Stimulated activated CD4-positive, alpha-beta T cell treated with anti-CD3 and anti-CD28 coated beads, Interleukin-4, amount 100 ng/mL, for 4 hours (primary cell): ENCODE data around the gene CHD3.

Source experiments
- DNase-seq, 2 experiments: peaks; one replicate each; pipeline ENCODE4 v3.0.0-alpha.2; 2020

Gene CHD3

DNA sequence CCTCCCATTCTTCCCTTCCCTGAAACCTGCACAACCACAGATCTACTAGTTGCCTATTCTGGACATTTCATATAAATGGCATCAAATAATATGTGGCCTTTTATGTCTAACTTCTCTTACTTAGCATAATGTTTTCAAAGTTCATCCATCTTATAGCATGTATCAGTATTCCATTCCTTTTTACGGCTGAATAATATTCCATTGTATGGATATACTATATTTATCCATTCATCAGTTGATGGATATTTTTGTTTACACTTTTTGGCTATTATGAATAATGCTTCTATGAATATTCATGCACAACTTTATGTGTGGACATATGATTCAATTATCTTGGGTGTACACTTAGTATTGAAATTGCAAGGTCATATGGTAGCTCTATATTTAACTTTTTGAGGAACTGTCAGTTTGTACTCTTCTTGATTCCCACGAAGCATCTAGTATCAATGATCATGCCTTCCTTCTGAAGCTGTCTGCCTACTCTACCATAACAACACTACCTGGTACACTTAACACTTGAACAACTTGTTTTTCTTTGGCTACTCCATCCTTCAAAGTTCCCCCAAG, 12.7 kb upstream of the CHD3 start:
- no peak for DNase-seq

GRCh38 chr17:7878234-7878633, 10.4 kb upstream of the CHD3 start:
- DNase-seq = no peak

- DNase-seq = no peak
These were observed 8.3 kb upstream of the CHD3 start for GRCh38 chr17:7880076-7880868.

DNA sequence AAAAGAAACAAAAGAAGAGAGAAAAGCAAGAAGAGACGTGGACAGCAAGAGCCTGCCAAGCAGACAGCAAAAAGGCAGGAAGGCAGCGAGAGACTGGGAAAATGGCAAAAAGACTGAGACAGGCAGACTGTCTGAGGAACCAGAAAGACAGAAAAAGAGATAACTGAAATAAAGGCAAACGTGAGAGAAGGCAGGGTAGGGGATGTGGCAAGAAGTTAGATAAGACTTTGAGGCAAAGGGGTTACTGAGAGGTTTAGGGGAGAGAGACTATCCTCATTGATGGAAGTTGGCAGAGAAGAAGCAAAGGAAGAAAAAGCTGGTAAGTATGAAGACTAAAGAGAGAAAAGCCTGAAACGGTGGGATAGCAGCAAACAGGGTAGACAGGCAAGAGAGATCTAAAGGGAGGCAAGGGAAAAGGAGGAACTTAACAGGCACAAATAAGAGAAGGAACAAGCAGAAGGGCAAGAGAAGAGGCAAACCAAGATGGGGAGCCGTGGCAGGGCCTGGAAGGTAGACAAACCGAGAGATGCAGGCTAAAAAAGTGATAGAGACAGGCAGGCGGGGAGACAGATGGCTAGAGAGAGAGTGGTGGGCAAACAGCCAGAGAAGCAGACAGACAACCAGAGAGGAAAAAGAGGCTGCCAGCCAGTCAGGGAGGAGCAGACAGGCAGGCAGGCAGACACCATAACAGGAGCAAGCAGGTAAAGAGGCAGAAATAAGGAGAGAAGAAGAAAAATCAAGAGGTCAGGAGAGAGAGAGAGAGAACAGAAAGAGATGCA, 7.1 kb upstream of the CHD3 start:
- DNase-seq = no peak

GRCh38 chr17:7882068-7882467, 6.5 kb upstream of the CHD3 start:
- no peak for DNase-seq

DNA sequence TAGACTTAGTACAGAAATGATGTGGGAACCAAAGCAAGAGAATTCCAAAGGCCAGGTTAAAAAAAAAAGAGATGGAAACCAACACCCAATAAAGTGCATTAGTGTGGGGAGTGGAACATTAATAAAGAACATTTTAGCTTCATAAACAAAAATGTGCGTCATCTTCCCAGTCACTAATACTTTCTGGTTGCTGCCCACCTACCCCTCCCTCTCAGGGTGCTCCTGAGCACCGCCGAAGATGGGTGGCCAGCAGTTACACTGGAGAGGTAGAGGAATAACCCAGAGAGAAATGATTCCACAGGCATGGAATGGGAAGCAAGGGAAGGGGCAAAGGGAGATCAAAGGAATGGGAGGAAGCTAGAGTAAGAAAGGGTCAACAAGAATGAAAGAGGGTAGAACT, 6.0 kb upstream of the CHD3 start:
- DNase-seq = no peak

DNA sequence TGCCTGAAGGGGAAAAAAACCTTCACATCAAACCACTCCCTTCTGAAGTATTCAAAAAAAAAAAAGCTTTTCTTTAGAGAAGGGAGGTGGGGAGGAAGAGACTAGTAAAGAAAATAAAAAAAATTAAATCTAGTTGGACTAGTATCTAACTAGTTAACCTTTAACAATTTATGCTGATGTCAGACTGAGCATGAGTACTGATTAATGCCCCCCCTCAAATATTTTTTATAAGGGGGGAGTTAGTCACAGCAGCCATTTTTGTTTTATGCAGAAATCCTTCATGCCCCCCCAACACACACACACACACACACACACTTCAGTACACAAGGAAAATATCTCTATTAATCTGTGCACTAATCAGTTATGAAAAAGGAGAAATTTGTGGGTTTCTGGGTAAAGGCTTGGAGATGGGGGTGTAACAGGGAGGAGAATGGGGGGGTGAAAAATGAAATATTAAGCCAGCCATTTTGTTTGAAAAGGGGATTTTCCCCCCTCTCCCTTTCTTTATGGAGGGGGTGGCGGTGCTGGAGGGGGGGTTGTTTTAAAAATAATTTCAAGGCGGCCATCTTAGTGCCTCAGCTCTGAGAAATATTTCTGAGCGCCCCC, 4.7 kb upstream of the CHD3 start:
- DNase-seq = peak; percentile 14 to 41

DNA sequence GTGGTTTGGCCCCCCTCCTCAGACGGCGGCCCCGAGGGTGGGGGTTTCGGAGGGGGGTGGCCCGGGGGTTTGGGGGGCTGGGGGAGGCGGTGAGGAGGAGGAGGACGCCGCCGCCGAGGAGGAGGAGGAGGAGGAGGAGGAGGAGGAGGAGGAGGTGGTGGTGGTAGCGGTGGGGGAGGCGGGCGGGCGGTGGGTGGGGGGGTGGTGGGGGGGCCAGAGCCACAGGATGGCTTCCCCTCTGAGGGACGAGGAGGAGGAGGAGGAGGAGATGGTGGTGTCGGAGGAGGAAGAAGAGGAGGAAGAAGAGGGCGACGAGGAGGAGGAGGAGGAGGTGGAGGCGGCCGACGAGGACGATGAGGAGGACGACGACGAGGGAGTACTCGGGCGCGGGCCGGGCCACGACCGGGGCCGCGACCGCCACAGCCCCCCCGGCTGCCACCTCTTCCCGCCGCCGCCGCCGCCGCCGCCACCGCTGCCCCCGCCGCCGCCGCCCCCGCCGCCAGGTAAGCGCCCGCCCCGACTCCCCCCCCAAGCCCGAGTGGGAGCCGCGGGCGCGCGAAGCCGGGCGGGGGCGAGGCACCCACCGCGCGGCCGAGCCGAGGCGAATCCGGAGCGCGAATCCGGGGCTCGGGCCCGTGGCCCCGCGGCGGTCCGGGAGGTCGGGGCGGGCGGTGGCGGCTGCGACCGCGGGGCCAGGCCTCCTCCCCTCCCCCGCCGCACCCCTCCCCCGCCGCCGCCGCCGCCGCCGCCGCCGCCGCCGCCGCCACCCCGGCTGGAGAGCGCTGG, 3.8 kb upstream of the CHD3 start:
- peak; percentile 49 to 66 for DNase-seq

DNA sequence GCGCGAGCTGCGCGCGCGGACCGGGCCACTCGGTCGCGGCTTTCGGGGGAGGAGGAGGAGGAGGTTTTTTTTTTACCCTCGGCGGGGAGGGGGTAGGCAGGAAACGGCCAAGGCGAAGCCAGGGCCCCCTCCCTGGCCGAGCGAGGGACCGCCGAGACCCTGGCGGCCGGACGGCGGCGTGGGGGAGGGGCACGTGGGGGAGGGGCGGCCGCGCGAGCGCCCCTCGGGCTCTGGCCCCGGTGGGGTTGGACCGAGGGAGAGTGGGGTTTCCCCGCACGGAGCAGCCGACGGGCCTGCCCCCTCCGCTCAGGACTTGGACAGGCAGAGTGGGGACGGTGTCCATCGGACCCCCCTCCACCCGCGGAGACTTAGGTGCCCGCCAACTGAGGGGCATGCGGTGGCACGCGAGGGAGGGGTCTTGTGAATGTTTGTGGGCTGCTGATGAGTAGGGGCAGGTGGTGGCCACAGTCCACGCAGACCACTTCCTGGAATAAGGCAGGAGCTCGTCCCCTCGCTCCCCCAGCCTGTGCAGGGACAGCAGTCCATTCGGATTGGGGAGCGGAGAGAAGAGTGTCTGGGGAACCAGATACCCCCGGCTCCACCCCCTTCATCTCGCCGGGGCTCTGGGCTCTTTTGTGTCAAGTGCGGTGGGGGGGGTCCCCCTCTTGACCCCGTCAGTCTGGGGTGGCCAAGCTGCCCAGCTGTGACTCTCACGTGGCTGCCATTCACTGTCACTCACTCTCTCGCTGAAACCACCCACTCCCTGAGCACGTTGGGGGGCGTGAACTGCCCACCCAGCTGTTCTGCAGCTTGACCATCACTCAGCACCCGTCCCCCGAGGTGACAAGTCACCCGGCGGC, 3.0 kb upstream of the CHD3 start:
- DNase-seq = peak; percentile 26 to 53

DNA sequence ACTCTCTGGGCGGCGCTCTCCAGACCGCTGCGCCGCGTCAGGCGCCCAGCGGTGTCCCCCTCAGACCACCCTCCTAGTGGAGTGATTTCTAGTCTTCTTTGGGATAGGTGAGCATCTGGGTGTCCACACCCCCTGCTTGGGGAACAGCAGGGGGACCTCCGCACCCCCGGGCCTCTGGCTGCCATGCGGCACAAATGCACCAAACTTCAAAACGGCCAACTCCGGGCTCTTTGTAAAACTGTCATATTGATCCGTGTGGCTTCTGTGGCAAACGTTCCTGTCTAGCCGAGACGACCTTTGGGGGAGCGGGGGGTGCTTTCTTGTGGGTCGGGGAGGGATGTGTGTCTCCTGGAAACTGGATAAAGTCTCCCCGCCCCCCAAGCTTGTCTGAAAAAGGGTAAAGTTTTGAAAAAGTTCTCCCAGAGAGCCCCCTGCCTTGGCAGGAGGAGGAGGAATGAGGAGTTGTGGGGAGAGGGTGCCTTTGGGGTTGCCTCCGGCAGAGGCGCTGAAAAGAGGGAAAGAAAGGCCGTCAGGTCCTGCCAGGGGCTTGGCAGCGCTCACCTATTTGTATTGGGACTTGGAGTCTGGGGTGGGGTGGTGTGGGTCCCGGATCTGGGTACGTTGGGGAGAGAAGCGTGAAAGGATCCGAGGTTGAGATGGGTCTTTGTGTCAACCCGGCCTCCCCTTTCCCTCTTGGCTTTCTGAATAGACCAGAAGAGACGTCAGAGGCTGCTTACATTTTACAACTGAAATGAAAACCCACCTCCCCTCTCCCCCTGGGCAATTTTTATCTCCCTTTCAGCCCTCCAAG, 2.2 kb upstream of the CHD3 start:
- DNase-seq = peak; percentile 37 to 45

DNA sequence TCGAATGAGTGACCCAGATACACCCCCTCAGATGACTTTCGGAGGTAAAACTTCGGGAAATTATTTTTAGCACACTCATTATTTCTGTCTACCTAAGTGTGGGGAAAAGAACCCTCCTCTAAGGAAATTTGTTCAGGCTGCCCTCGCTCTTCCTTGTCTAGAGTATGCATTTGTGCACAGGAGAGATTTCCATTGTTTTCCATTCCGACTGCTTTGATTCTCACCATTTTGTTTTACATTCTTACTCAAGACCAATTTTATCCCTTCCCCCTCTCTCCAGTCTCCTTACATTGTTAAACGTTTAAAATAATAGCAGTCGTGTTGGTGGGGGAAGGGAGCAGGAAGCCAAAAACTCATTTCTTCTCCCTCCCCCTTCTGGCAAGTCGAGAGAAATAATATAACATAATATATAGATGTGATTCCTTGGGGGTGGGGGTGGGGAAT, 1.5 kb upstream of the CHD3 start:
- DNase-seq = no peak

- peak; percentile 78 to 94 for DNase-seq
These were observed 956 bp upstream of the CHD3 start for GRCh38 chr17:7887482-7888183.

- DNase-seq = peak in 1 of 2 experiments; percentile 16
These were observed 772 bp downstream of the CHD3 start for GRCh38 chr17:7889166-7889955.

DNA sequence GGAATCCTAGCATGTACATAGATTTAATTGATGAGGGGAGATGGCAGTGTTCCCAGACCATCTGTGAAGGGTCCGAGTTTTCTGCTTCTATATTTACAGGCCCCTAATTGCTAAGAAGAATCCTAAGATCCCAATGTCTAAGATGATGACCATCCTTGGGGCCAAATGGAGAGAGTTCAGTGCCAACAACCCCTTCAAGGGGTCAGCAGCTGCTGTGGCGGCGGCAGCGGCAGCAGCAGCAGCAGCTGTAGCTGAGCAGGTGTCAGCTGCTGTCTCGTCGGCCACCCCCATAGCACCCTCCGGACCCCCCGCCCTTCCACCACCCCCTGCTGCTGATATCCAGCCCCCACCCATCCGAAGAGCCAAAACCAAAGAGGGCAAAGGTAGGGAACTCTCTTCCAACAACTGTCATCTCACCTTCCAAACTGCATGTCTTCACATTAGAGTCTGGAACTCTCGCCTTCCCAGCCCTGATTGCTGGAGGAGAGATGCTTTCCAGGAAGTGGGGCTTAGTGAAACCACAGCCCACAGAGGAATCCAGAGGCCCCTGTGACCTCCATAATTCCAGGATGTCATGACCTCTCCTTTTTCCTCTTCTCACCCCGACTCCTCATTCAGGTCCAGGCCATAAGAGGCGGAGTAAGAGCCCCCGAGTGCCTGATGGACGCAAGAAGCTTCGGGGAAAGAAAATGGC, 4.7 kb downstream of the CHD3 start:
- DNase-seq = no peak

DNA sequence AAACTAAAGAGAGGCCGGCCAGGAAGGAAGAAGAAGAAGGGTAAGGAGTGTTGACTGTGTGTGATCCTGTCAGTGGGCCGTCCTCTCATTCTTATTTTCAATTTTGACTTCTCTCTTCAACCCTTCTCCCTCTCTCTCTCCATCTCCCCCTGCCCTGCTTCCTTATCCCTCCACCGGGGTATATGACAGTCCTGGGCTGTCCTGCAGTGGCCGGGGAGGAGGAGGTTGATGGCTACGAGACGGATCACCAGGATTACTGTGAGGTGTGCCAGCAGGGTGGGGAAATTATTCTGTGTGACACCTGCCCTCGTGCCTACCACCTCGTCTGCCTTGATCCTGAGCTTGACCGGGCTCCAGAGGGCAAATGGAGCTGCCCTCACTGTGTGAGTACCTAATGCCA, 5.6 kb downstream of the CHD3 start:
- no peak for DNase-seq

GRCh38 chr17:7894866-7895265, 6.3 kb downstream of the CHD3 start:
- no peak for DNase-seq

DNA sequence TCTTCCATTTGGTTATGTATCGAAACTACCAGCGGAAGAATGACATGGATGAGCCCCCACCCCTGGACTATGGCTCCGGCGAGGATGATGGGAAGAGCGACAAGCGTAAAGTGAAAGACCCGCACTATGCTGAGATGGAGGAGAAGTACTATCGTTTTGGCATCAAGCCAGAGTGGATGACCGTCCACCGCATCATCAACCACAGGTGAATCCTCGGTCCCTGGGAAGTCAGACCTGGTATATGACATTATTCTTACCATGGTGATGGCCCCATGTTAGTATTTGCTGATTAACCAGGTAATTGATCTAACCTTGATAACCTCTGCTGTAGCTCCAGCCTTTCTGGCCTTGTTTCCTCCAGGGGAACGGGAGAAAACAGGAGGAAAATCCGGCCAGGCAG, 8.5 kb downstream of the CHD3 start:
- DNase-seq = no peak

- no peak for DNase-seq
These were observed 9.2 kb downstream of the CHD3 start for GRCh38 chr17:7897773-7898172.
